Adrenal gland (tissue), 12 donors: ENCODE results near the gene ASIC5. TPM values are rescaled to one million over a fixed set of nuclear protein-coding genes. Genes with fewer than 3 reads are reported as not detected.

ENCODE experiments used
- DNase-seq, 7 donors: peaks; one replicate each; pipeline ENCODE4 v3.0.0-alpha.2; 2019 to 2020
- H3K27ac ChIP-seq, 5 donors: fragments of 200-600 bp; sonication (generic) in 4 of 5; 1 replicate in 3 of 5; 2 replicates in 2 of 5; pipeline versions ENCODE4 v1.5.1 to v1.8.0; 2016 to 2020; ENCODE audit warnings: mild to moderate bottlenecking in 1 of 5
- H3K27me3 ChIP-seq: fragments of 200-600 bp; 2 replicates; pipeline ENCODE4 v1.8.0; 2021
- H3K36me3 ChIP-seq, 2 donors: fragments of 200-600 bp; replicated peaks in 1 of 2; 1 replicate in 1 of 2; 2 replicates in 1 of 2; pipeline versions ENCODE4 v1.5.1 to v1.8.0; 2018 to 2022
- H3K4me1 ChIP-seq, 2 donors: fragments of 200-600 bp; replicated peaks in 1 of 2; 1 replicate in 1 of 2; 2 replicates in 1 of 2; pipeline versions ENCODE4 v1.5.1 to v1.8.0; 2018 to 2021
- H3K4me3 ChIP-seq, 4 donors: fragments of 200-600 bp; sonication (generic) in 3 of 4; one replicate each; pipeline ENCODE4 v1.5.1; 2016 to 2018
- H3K9me3 ChIP-seq, 3 donors: fragments of 200-600 bp; sonication (generic) in 1 of 3; replicated peaks in 1 of 3; 1 replicate in 2 of 3; 2 replicates in 1 of 3; pipeline versions ENCODE4 v1.5.1 to v1.8.0; 2016 to 2021
- POLR2A ChIP-seq, 2 donors: fragments of 450-650 bp; IDR thresholded peaks; one replicate each; pipeline ENCODE4 v1.6.1; 2017; ENCODE audit warnings: antibody characterized with exemption in 2 of 2, mild to moderate bottlenecking in 2 of 2, moderate library complexity in 1 of 2
- WGBS, 4 donors: extraction: QIAGEN DNeasy Blood & Tissue Kit in 2 of 4; methylation state at CpG; one replicate each; pipeline versions ENCODE4 v1.1.5 to v1.1.7; 2013 to 2017; 5-methylcytosine and 5-hydroxymethylcytosine counted together
- intact Hi-C, 2 donors: fragments of 100-400 bp; cut with DNase I; formaldehyde crosslinking; loops; one replicate each; pipeline versions ENCODE4 v1.14.1 to v1.15.0; 2022 to 2023
- polyA plus RNA-seq, 3 donors: library from polyadenylated mRNA; stranded (reverse); fragments of 200-250 nt in 2 of 3; fragments of 350-450 nt in 1 of 3; fragmentation: Illumina TruSeq in 1 of 3; extraction: RNeasy Lipid Tissue Mini Kit (QIAGEN cat#74804) in 1 of 3; gene quantifications; one replicate each; pipeline ENCODE4 v1.2.3, GENCODE V29; 2013 to 2014
- total RNA-seq, 9 donors: library from RNA; depleted of rRNA in 4 of 9; stranded (reverse); fragments of >200 nt in 4 of 9; fragments of 120-200 nt in 1 of 9; fragmentation: NEBNext Ultra II Directional in 1 of 9; extraction: Animal tissue kit (Norgen Biotek cat#: 25700) in 1 of 9; gene quantifications; one replicate each; pipeline versions ENCODE4 v1.1.0 to v1.2.4, GENCODE V29; 2013 to 2023
- TF ChIP-seq, protein P1 (sequence below), 6 experiments: fragments of 450-650 bp in 4 of 6; fragments of 200-600 bp in 2 of 6; sonication (generic) in 1 of 6; IDR thresholded peaks; 1 replicate in 5 of 6; 2 replicates in 1 of 6; pipeline versions ENCODE4 v1.5.1 to v1.8.0; 2016 to 2021; ENCODE audit warnings: antibody characterized with exemption in 6 of 6, mild to moderate bottlenecking in 2 of 6, moderate library complexity in 1 of 6
- donor health status: healthy with polysubstance abuse.
- donor health status: Bipolar disorder and iron deficiency.
- donor health status: DM: yes; HTN: yes; CAD: no.
- donor health status: DM: no; HTN: no; CAD: no.
- donor health status: DM: no; HTN: no; CAD: no.
- donor health status: DM: yes; HTN: yes; CAD: no.

ASIC5 gene
- total and polyA plus RNA-seq, 12 donors: not detected

GRCh38 chr4:155828628-155829027, 37.4 kb downstream of the ASIC5 start:
- 85 to 95% (median 91%) methylated on average over 3 of the region's 3 CpGs for WGBS, 4 donors
- Histone ChIP-seq H3K9me3 (no peaks in the 10 kb centered on the region), H3K27me3 (no peaks in the 10 kb centered on the region), H3K4me1 (no peaks in the 10 kb centered on the region), H3K36me3 (no peaks in the 10 kb centered on the region), H3K27ac (no peak overlapping the region), H3K4me3 (no peak overlapping the region)
- no peak for DNase-seq
- TF ChIP-seq POLR2A (IDR thresholded peaks at IDR 0.05): no peak
- TF ChIP-seq, protein P1, sequence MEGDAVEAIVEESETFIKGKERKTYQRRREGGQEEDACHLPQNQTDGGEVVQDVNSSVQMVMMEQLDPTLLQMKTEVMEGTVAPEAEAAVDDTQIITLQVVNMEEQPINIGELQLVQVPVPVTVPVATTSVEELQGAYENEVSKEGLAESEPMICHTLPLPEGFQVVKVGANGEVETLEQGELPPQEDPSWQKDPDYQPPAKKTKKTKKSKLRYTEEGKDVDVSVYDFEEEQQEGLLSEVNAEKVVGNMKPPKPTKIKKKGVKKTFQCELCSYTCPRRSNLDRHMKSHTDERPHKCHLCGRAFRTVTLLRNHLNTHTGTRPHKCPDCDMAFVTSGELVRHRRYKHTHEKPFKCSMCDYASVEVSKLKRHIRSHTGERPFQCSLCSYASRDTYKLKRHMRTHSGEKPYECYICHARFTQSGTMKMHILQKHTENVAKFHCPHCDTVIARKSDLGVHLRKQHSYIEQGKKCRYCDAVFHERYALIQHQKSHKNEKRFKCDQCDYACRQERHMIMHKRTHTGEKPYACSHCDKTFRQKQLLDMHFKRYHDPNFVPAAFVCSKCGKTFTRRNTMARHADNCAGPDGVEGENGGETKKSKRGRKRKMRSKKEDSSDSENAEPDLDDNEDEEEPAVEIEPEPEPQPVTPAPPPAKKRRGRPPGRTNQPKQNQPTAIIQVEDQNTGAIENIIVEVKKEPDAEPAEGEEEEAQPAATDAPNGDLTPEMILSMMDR (IDR thresholded peaks at IDR 0.05): no peak
- intact Hi-C loops: no loop called here

- 80 to 85% (median 83%) methylated on average over 3 of the region's 3 CpGs for WGBS, 4 donors
- intact Hi-C loops: no loop called here
- Histone ChIP-seq H3K4me1 (peaks cover 0 to 6% of the 10 kb centered on the region in 2 donors), H3K27me3 (no peaks in the 10 kb centered on the region), H3K27ac (no peak overlapping the region), H3K9me3 (no peaks in the 10 kb centered on the region), H3K36me3 (no peaks in the 10 kb centered on the region), H3K4me3 (no peak overlapping the region)
- TF ChIP-seq, protein P1 (IDR thresholded peaks at IDR 0.05): no peak
- TF ChIP-seq POLR2A (IDR thresholded peaks at IDR 0.05): no peak
- no peak for DNase-seq
Observed at GRCh38 chr4:155822572-155822971, 43.5 kb downstream of the ASIC5 start.

- Histone ChIP-seq H3K4me1 (peaks cover 0 to 6% of the 10 kb centered on the region in 2 donors), H3K4me3 (peak overlapping the region in 1 of 4 donors; percentile 32), H3K27me3 (no peaks in the 10 kb centered on the region), H3K27ac (no peak overlapping the region), H3K9me3 (no peaks in the 10 kb centered on the region), H3K36me3 (no peaks in the 10 kb centered on the region)
- intact Hi-C loops: no loop called here
- DNase-seq: no peak
- WGBS, 4 donors: 80 to 91% (median 89%) methylated on average over 4 of the region's 4 CpGs
- no peak for TF ChIP-seq POLR2A (IDR thresholded peaks at IDR 0.05)
Observed at GRCh38 chr4:155820887-155821518, 45.1 kb downstream of the ASIC5 start.

DNA sequence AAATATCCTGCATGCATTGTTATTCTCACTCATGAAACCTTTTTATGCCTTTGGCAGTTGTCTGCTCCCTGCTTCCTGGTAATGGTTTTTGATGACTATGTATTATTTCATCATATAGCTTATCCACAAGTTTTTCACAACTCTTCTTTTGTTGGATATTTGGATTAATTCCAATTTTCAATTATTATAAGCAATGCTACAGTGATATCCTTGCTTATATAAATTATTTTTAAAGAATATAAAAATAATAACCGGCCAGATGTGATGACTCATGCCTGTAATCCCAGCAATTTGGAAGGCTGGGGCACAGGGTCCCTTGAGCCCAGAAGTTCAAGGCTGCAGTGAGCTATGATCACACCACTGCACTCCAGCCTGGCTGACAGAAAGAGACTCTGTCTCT, 47.0 kb downstream of the ASIC5 start:
- no peak overlapping the region for H3K27ac ChIP-seq
- peak in 5 of 7 donors; percentile 11 to 45 (median 23) for DNase-seq
- no peak overlapping the region for H3K4me3 ChIP-seq
- no peaks in the 10 kb centered on the region for H3K36me3 ChIP-seq
- no peak for TF ChIP-seq POLR2A (IDR thresholded peaks at IDR 0.05)
- TF ChIP-seq, protein P1 (IDR thresholded peaks at IDR 0.05): no peak
- H3K9me3 ChIP-seq: no peaks in the 10 kb centered on the region
- WGBS, 4 donors: 9 to 37% (median 25%) methylated on average over 1 of the region's 1 CpG
- intact Hi-C loops: loop anchor here in 1 of 2 donors (5.0 kb wide), 1 partner anchor 133 kb away; the partner anchor contains the start of gene CTSO
- no peaks in the 10 kb centered on the region for H3K27me3 ChIP-seq
- H3K4me1 ChIP-seq: peaks cover 0 to 6% of the 10 kb centered on the region in 2 donors

- 87 to 95% (median 90%) methylated on average over 2 of the region's 2 CpGs for WGBS, 4 donors
- Histone ChIP-seq H3K27ac (no peak overlapping the region), H3K9me3 (no peaks in the 10 kb centered on the region), H3K4me1 (peaks cover 0 to 6% of the 10 kb centered on the region in 2 donors), H3K36me3 (no peaks in the 10 kb centered on the region), H3K27me3 (no peaks in the 10 kb centered on the region), H3K4me3 (no peak overlapping the region)
- intact Hi-C loops: loop anchor here in 1 of 2 donors (5.0 kb wide), 1 partner anchor 134 kb away; the partner anchor contains the start of gene CTSO
- no peak for TF ChIP-seq POLR2A (IDR thresholded peaks at IDR 0.05)
- DNase-seq: no peak
Observed at GRCh38 chr4:155818639-155819038, 47.4 kb downstream of the ASIC5 start.
